Caco-2 (cell line): ENCODE data around the gene STRBP. TPM values are rescaled to one million over a fixed set of nuclear protein-coding genes. Genes with fewer than 3 reads are reported as not detected.

Source experiments
- BruUV-seq: library from RNA; stranded (reverse); fragments of 400-500 nt; replicated peaks from 2 replicates; lab custom pipeline; 2021; lab: Mats Ljungman, UMichigan
- CTCF ChIA-PET: fragments of 300-600 bp; sonication (Branson Sonifier 250); formaldehyde crosslinking; loops from one replicate; lab custom pipeline; 2022; ENCODE audit warnings: antibody characterized with exemption; lab: Charles Lee
- POLR2A ChIA-PET: fragments of 300-600 bp; sonication (Branson Sonifier 250); formaldehyde crosslinking; loops from one replicate; lab custom pipeline; 2022; ENCODE audit warnings: antibody characterized with exemption; lab: Charles Lee
- DNase-seq, 2 experiments: peaks; one replicate each; pipeline versions ENCODE4 v3.0.0 to v3.0.0-alpha.2; 2020 to 2022
- H3K27me3 ChIP-seq: replicated peaks from 2 replicates; pipeline ENCODE4 v1.6.0; 2011; ENCODE audit warnings: low read length; ENCODE audit not compliant: control insufficient read depth, insufficient read depth
- H3K36me3 ChIP-seq: 2 replicates; pipeline ENCODE4 v1.5.1; 2011; ENCODE audit warnings: low read length; ENCODE audit not compliant: control insufficient read depth, insufficient read depth
- H3K4me1 ChIP-seq: fragments of 250-450 bp; sonication (Bioruptor Pico); 2 replicates; pipeline ENCODE4 v1.5.1; 2020; ENCODE audit warnings: mild to moderate bottlenecking
- H3K4me3 ChIP-seq: 2 replicates; pipeline ENCODE4 v1.5.1; 2011; ENCODE audit warnings: low read depth, mild to moderate bottlenecking, control low read depth, low read length
- H3K9me3 ChIP-seq: fragments of 250-450 bp; sonication (Bioruptor Pico); 2 replicates; pipeline ENCODE4 v1.5.1; 2020; ENCODE audit warnings: mild to moderate bottlenecking, moderate library complexity
- H3K27ac Mint-ChIP-seq: one replicate; pipeline ENCODE4 v1.8.0; 2022; ENCODE audit warnings: mixed read lengths; ENCODE audit not compliant: unreplicated experiment
- H3K27me3 Mint-ChIP-seq: one replicate; pipeline ENCODE4 v1.8.0; 2022; ENCODE audit warnings: mixed read lengths; ENCODE audit not compliant: insufficient read depth, unreplicated experiment
- H3K36me3 Mint-ChIP-seq: one replicate; pipeline ENCODE4 v1.8.0; 2022; ENCODE audit warnings: mild to moderate bottlenecking, mixed read lengths; ENCODE audit not compliant: insufficient read depth, unreplicated experiment
- H3K4me1 Mint-ChIP-seq: one replicate; pipeline ENCODE4 v1.8.0; 2022; ENCODE audit warnings: low read depth, mixed read lengths; ENCODE audit not compliant: unreplicated experiment
- H3K4me3 Mint-ChIP-seq: one replicate; pipeline ENCODE4 v1.8.0; 2022; ENCODE audit warnings: mild to moderate bottlenecking, moderate library complexity, mixed read lengths; ENCODE audit not compliant: unreplicated experiment
- H3K9me3 Mint-ChIP-seq: one replicate; pipeline ENCODE4 v1.8.0; 2022; ENCODE audit warnings: mixed read lengths; ENCODE audit not compliant: unreplicated experiment
- CTCF ChIP-seq, 2 experiments: fragments of 200-600 bp in 1 of 2; IDR thresholded peaks; 1 replicate in 1 of 2; 2 replicates in 1 of 2; pipeline versions ENCODE4 v1.5.1 to v1.8.0; 2011 to 2022; ENCODE audit warnings: antibody characterized with exemption in 1 of 2, control low read depth in 1 of 2, inconsistent platforms in 1 of 2, low read depth in 1 of 2, low read length in 1 of 2, mild to moderate bottlenecking in 1 of 2, moderate library complexity in 1 of 2; ENCODE audit not compliant: insufficient read depth in 1 of 2, severe bottlenecking in 1 of 2, unreplicated experiment in 1 of 2
- intact Hi-C: fragments of 100-400 bp; cut with micrococcal nuclease; formaldehyde crosslinking; loops from one replicate; pipeline ENCODE4 v1.10.0; 2022; ENCODE audit not compliant: unreplicated experiment
- total RNA-seq: library from RNA; stranded (reverse); gene quantifications from 2 replicates; pipeline ENCODE4 v1.2.3, GENCODE V29; 2022

Gene STRBP
- total RNA-seq, 1 experiment from 2014 or later, result 43.5 TPM

DNA sequence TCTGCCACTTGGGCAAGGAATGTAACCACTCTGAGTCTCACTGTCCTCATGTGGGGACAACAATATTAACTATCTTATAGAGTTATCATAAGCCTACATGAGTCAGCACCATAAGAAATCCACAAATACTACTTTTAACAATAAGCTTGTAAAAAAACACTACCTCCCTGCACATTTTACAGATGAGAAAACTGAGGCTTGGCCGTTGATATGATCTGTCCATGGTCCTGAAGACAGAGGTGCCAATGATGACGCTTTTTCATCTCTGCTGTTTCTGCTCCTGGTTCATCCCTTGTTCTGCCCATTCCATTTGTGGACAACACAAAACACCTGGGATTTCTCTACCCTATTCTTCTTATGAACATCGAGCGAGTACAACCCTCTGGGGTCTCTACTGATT, 23.4 kb upstream of the STRBP start:
- POLR2A ChIA-PET, result no interaction called here

GRCh38 chr9:123290764-123291163, 22.4 kb upstream of the STRBP start:
- no TSS peak for BruUV-seq
- H3K36me3 ChIP-seq, result no peaks in the 10 kb centered on the region
- no peak overlapping the region for H3K4me3 ChIP-seq
- no peak for TF ChIP-seq CTCF (IDR thresholded peaks at IDR 0.05; ENCODE audit: insufficient read depth in 1 of 2, low read depth in 1 of 2, low read length in 1 of 2, severe bottlenecking in 1 of 2, unreplicated experiment in 1 of 2)
- Mint-ChIP-seq H3K27me3 (no peaks in the 10 kb centered on the region), H3K27ac (no peak overlapping the region), H3K36me3 (no peaks in the 10 kb centered on the region), H3K4me1 (no peaks in the 10 kb centered on the region), H3K4me3 (no peak overlapping the region), H3K9me3 (no peaks in the 10 kb centered on the region)
- no peaks in the 10 kb centered on the region for H3K4me1 ChIP-seq
- no peaks in the 10 kb centered on the region for H3K27me3 ChIP-seq
- no peak for DNase-seq
- H3K9me3 ChIP-seq, result no peaks in the 10 kb centered on the region
- CTCF ChIA-PET, result no interaction called here
- POLR2A ChIA-PET, result no interaction called here
- intact Hi-C loops, result no loop called here

More for the DNA sequence above, 23.4 kb upstream of the STRBP start:
- Mint-ChIP-seq H3K27ac (no peak overlapping the region), H3K4me3 (no peak overlapping the region), H3K4me1 (no peaks in the 10 kb centered on the region), H3K27me3 (no peaks in the 10 kb centered on the region), H3K36me3 (no peaks in the 10 kb centered on the region), H3K9me3 (no peaks in the 10 kb centered on the region)
- DNase-seq, result no peak
- Histone ChIP-seq H3K36me3 (no peaks in the 10 kb centered on the region), H3K27me3 (no peaks in the 10 kb centered on the region), H3K4me3 (no peak overlapping the region), H3K9me3 (no peaks in the 10 kb centered on the region), H3K4me1 (no peaks in the 10 kb centered on the region)
- no TSS peak for BruUV-seq
- no peak for TF ChIP-seq CTCF (IDR thresholded peaks at IDR 0.05; ENCODE audit: insufficient read depth in 1 of 2, low read depth in 1 of 2, low read length in 1 of 2, severe bottlenecking in 1 of 2, unreplicated experiment in 1 of 2)
- CTCF ChIA-PET, result no interaction called here
- intact Hi-C loops, result no loop called here

DNA sequence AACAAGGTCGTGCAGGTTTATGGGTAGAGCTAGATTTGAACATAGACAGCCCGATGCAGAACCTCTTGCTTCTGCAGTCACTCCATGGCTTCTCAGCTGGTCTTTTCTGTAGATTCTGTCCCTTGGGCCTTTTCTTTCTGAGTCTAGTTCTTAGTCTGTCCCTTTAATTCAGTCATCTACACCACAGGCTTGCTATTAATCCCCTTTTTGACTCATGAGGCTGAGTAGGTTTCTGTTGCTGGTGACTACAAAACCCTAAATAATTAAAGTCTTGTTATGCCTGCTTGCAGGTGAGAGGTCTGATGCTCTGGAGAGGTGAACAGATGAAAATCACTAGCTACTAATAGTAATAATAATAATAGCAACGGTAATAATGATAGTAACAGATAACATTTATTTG, 19.3 kb upstream of the STRBP start:
- BruUV-seq, result no TSS peak
- DNase-seq, result no peak
- Histone ChIP-seq H3K4me1 (no peaks in the 10 kb centered on the region), H3K27me3 (no peaks in the 10 kb centered on the region), H3K9me3 (no peaks in the 10 kb centered on the region), H3K4me3 (no peak overlapping the region), H3K36me3 (no peaks in the 10 kb centered on the region)
- H3K27me3 Mint-ChIP-seq, result no peaks in the 10 kb centered on the region
- CTCF ChIA-PET, result interaction anchor here (0.5 kb wide), 1 partner anchor 70 kb away, joined by 3 read pairs; no protein-coding TSS in a partner anchor
- POLR2A ChIA-PET, result no interaction called here
- H3K36me3 Mint-ChIP-seq, result no peaks in the 10 kb centered on the region
- no peak overlapping the region for H3K27ac Mint-ChIP-seq
- H3K4me3 Mint-ChIP-seq, result no peak overlapping the region
- no peaks in the 10 kb centered on the region for H3K4me1 Mint-ChIP-seq
- no peaks in the 10 kb centered on the region for H3K9me3 Mint-ChIP-seq
- intact Hi-C loops, result no loop called here
- no peak for TF ChIP-seq CTCF (IDR thresholded peaks at IDR 0.05; ENCODE audit: insufficient read depth in 1 of 2, low read depth in 1 of 2, low read length in 1 of 2, severe bottlenecking in 1 of 2, unreplicated experiment in 1 of 2)
